ENCODE measurements around the gene DNASE1L2.

DNA sequence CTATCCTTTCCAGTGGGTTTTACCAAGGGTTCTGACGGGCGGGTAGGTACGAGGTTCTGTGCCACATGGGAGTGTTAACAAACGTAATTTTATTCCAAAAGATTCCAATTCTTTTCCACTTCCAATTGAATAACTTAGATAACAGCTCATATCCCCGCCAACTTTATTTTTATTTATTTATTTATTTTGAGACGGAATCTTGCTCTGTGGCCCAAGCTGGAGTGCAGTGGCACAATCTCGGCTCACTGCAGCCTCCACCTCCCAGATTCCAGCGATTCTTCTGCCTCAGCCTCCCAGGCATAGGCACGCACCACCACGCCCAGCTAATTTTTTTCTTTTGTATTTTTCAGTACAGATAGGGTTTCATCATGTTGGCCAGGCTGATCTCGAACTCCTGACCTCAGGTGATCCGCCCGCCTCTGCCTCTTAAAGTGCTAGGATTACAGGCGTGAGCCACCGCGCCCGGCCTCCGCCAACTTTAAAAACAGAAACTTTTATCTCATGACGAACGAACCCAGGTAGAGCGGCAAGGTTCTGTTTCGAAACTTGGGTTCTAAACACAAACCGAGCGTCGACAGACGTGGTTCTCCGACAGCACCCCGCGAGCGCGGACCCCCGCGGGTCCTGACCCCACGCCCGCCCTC is 14.5 kb downstream of the DNASE1L2 start:
- TF ChIP-seq, protein P1, sequence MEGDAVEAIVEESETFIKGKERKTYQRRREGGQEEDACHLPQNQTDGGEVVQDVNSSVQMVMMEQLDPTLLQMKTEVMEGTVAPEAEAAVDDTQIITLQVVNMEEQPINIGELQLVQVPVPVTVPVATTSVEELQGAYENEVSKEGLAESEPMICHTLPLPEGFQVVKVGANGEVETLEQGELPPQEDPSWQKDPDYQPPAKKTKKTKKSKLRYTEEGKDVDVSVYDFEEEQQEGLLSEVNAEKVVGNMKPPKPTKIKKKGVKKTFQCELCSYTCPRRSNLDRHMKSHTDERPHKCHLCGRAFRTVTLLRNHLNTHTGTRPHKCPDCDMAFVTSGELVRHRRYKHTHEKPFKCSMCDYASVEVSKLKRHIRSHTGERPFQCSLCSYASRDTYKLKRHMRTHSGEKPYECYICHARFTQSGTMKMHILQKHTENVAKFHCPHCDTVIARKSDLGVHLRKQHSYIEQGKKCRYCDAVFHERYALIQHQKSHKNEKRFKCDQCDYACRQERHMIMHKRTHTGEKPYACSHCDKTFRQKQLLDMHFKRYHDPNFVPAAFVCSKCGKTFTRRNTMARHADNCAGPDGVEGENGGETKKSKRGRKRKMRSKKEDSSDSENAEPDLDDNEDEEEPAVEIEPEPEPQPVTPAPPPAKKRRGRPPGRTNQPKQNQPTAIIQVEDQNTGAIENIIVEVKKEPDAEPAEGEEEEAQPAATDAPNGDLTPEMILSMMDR (IDR thresholded peaks at IDR 0.05; ENCODE audit: low read depth, low read length): no peak
- no peak for TF ChIP-seq POLR2A (IDR thresholded peaks at IDR 0.05; ENCODE audit: extremely low read depth, insufficient read length)
- TF ChIP-seq, protein P2, sequence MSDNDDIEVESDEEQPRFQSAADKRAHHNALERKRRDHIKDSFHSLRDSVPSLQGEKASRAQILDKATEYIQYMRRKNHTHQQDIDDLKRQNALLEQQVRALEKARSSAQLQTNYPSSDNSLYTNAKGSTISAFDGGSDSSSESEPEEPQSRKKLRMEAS (IDR thresholded peaks at IDR 0.05; ENCODE audit: low read depth, low read length): no peak
- TF ChIP-seq MYC (IDR thresholded peaks at IDR 0.05; ENCODE audit: low read depth, low read length): no peak

Measured in NB4 (cell line).